Upper lobe of right lung (tissue), 1 donor: Measurements from ENCODE around the gene SMC1B. TPM values are rescaled to one million over a fixed set of nuclear protein-coding genes. Genes with fewer than 3 reads are reported as not detected.
"Not testable (repeated sequence)": the region's sequence is repeated elsewhere in the genome, so short reads cannot be mapped to it uniquely, and the experiment has no call there.

ENCODE experiments used
- ATAC-seq: fragments of 200-7000 bp; cut with Tn5 transposase; one replicate; pipeline ENCODE4 v1.9.1; 2020; ENCODE audit warnings: mild to moderate bottlenecking, moderate library complexity
- DNase-seq: peaks from one replicate; pipeline ENCODE4 v3.0.0-alpha.2; 2020
- H3K27ac ChIP-seq: fragments of 200-600 bp; one replicate; pipeline ENCODE4 v1.8.0; 2022
- H3K27me3 ChIP-seq: fragments of 200-600 bp; one replicate; pipeline ENCODE4 v1.8.0; 2022; ENCODE audit warnings: mild to moderate bottlenecking
- H3K36me3 ChIP-seq: fragments of 200-600 bp; one replicate; pipeline ENCODE4 v1.8.0; 2022
- H3K4me1 ChIP-seq: fragments of 200-600 bp; one replicate; pipeline ENCODE4 v1.8.0; 2022
- H3K4me3 ChIP-seq: fragments of 200-600 bp; one replicate; pipeline ENCODE4 v1.8.0; 2022; ENCODE audit warnings: mild to moderate bottlenecking
- H3K9me3 ChIP-seq: fragments of 200-600 bp; one replicate; pipeline ENCODE4 v1.8.0; 2022
- CTCF ChIP-seq: fragments of 200-600 bp; IDR thresholded peaks from one replicate; pipeline ENCODE4 v1.8.0; 2022; ENCODE audit warnings: antibody characterized with exemption
- intact Hi-C: fragments of 100-400 bp; cut with DNase I; formaldehyde crosslinking; loops from one replicate; pipeline ENCODE4 v1.11.0; 2022
- total RNA-seq: library from RNA; stranded (reverse); fragmentation: NEBNext Ultra II Directional; extraction: Animal tissue kit (Norgen Biotek cat#: 25700); gene quantifications from one replicate; pipeline ENCODE4 v1.2.1, GENCODE V29; 2021
- donor health status: DM: no; HTN: yes; CAD: no; lungs with severe emphysema.

Gene SMC1B
- total RNA-seq, 1 donor from 2014 or later = not detected

DNA sequence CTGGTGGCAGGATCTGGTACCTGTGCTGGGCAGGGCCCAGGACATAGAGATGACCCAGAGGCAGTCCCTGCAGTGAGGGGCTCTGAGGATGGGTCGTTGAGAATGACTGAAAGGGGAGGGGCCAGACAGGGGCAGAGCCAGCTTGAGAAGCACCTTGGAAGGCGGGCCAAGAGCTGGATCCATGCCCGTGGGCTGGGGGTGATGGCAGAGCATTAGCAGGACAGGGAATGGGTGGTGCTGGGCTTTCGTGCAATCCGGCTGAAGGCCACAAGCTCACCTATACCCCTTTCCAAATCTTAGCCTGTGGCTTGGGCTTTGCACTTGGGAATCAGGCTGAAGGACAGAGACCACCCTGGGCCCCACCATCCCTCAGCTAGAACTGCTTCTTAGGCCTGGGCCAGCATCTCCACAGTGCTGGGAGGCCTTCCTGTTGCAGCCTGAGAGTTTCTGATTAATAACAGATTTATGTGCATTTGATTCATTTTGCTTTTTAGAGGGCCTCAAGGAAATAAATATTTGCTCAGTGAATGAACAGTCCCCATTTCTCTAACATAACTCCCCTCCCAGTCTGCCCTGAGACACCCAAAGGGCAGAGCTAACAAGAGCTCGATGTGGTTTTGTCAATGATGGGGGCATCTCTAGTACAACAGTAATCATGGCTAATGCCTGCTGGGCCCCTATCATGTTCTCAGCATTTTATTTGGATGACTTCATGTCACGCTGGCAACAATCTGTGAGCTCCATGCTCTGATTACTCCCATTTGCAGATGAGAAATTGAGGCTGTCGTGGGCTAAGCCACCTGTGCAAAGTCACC lies 39.4 kb upstream of the SMC1B start:
- TF ChIP-seq CTCF = no peak
- peaks cover 11% of the 10 kb centered on the region for H3K4me1 ChIP-seq
- ATAC-seq = no peak
- H3K9me3 ChIP-seq = no peaks in the 10 kb centered on the region
- H3K36me3 ChIP-seq = no peaks in the 10 kb centered on the region
- no peak overlapping the region for H3K27ac ChIP-seq
- no peak for DNase-seq
- intact Hi-C loops = no loop called here
- H3K4me3 ChIP-seq = no peak overlapping the region
- H3K27me3 ChIP-seq = peaks cover 5% of the 10 kb centered on the region

DNA sequence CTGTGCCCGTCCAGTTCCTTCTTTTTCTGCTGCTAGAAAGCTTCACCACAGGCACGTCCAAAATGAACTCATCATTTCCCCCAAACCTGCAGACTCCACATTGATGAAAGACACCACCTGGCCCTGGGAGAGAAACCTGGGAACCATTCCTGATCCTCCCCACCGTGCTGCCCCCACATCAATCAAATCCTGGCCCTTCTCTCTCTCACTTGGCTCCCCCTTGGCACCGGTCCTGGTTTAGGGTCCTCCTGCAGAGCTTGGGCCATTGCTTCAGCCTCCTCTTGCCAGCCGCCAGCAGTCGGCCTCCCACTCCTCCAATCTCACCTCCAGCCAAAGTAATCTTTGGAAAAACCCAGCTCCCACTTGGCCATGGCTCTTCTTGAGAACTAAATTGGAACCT lies 38.6 kb upstream of the SMC1B start:
- Histone ChIP-seq H3K27me3 (peaks cover 5% of the 10 kb centered on the region), H3K4me1 (peaks cover 11% of the 10 kb centered on the region), H3K27ac (peak overlapping the region; percentile 66), H3K9me3 (no peaks in the 10 kb centered on the region), H3K4me3 (no peak overlapping the region), H3K36me3 (no peaks in the 10 kb centered on the region)
- no peak for ATAC-seq
- no peak for TF ChIP-seq CTCF
- no peak for DNase-seq
- intact Hi-C loops = no loop called here

- intact Hi-C loops = no loop called here
Measured at GRCh38 chr22:45450921-45451651, 37.7 kb upstream of the SMC1B start.

GRCh38 chr22:45450101-45450785 lies 36.8 kb upstream of the SMC1B start:
- Histone ChIP-seq H3K27ac (peak overlapping the region; percentile 71), H3K9me3 (no peaks in the 10 kb centered on the region), H3K4me3 (no peak overlapping the region), H3K4me1 (peaks cover 11% of the 10 kb centered on the region), H3K27me3 (peaks cover 5% of the 10 kb centered on the region), H3K36me3 (no peaks in the 10 kb centered on the region)
- intact Hi-C loops = no loop called here
- no peak for DNase-seq
- TF ChIP-seq CTCF = no peak
- ATAC-seq = no peak

More at GRCh38 chr22:45450921-45451651, 37.7 kb upstream of the SMC1B start:
- H3K36me3 ChIP-seq = no peaks in the 10 kb centered on the region
- TF ChIP-seq CTCF = no peak
- H3K4me3 ChIP-seq = no peak overlapping the region
- no peak for DNase-seq
- peak overlapping the region; percentile 71 for H3K27ac ChIP-seq
- no peak for ATAC-seq
- peaks cover 5% of the 10 kb centered on the region for H3K27me3 ChIP-seq
- no peaks in the 10 kb centered on the region for H3K9me3 ChIP-seq
- peaks cover 11% of the 10 kb centered on the region for H3K4me1 ChIP-seq

DNA sequence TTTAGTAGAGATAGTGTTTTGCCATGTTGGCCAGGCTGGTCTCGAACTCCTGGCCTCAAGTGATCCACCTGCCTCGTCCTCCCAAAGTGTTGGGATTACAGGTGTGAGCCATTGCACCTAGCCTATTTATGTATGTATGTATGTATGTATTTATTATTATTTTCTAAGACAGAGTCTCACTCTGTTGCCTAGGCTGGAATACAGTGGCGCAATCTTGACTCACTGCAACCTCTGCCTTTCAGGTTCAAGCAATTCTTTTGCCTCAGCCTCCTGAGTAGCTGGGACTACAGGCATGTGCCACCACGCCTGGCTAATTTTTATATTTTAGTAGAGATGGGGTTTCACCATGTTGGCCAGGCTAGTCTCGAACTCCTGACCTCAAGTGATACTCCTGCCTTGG lies 36.0 kb upstream of the SMC1B start:
- intact Hi-C loops, DNase-seq, ATAC-seq, H3K36me3 ChIP-seq, H3K9me3 ChIP-seq, H3K27me3 ChIP-seq, H3K4me3 ChIP-seq, H3K27ac ChIP-seq: not testable (repeated sequence)
- peaks cover 11% of the 10 kb centered on the region for H3K4me1 ChIP-seq

DNA sequence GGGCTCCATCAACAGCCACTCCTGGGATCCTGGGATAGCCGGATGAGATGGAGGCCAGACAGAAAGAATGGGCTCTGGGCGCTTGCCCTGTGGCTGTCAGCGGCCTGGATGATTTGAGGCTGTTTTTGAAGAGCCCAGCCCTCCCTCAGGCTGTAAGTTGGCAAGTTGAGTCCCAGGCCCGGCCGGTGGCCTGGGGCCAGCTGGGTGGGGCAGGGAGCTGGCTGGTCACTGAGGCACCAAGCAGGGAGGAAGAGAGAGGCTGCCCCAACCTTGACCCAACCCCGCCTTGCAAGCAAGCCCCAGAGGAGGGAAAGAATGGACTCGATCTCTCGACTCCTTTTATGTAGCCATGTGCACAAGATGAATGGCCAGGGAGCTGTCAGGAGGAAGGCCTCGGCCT lies 35.0 kb upstream of the SMC1B start:
- DNase-seq (no peak), ATAC-seq (peak; percentile 28)
- no peaks in the 10 kb centered on the region for H3K27me3 ChIP-seq
- TF ChIP-seq CTCF = no peak
- no peaks in the 10 kb centered on the region for H3K9me3 ChIP-seq
- no peaks in the 10 kb centered on the region for H3K36me3 ChIP-seq
- no peak overlapping the region for H3K27ac ChIP-seq
- no peak overlapping the region for H3K4me3 ChIP-seq
- intact Hi-C loops = no loop called here
- peaks cover 11% of the 10 kb centered on the region for H3K4me1 ChIP-seq

- peaks cover 11% of the 10 kb centered on the region for H3K4me1 ChIP-seq
- ATAC-seq, H3K36me3 ChIP-seq, H3K27ac ChIP-seq, H3K27me3 ChIP-seq, H3K4me3 ChIP-seq, intact Hi-C loops, DNase-seq, H3K9me3 ChIP-seq: not testable (repeated sequence)
Measured at GRCh38 chr22:45447596-45447995, 34.2 kb upstream of the SMC1B start.
